ENCODE results near the gene SYNJ2BP. TPM values are rescaled to one million over a fixed set of nuclear protein-coding genes. Genes with fewer than 3 reads are reported as not detected.
"Not testable (repeated sequence)": the region's sequence is repeated elsewhere in the genome, so short reads cannot be mapped to it uniquely, and the experiment has no call there.

The SYNJ2BP gene
- polyA plus RNA-seq: 1 to 10 TPM; 6.3 to 6.8 TPM

- no peaks in the 10 kb centered on the region for H3K9me3 ChIP-seq (ENCODE audit: control insufficient read depth in 2 of 2, insufficient read depth in 1 of 2, low read depth in 1 of 2, low read length in 1 of 2)
- H3K36me3 ChIP-seq (ENCODE audit: control insufficient read depth in 2 of 2, insufficient read depth in 2 of 2, low read length in 1 of 2): no peaks in the 10 kb centered on the region
- peak within 1 kb of the TSS; percentile 86 to 87 for H3K27ac ChIP-seq (ENCODE audit: low read depth in 2 of 2, low read length in 1 of 2)
- H3K27me3 ChIP-seq (ENCODE audit: control insufficient read depth in 1 of 2, insufficient read depth in 2 of 2, low read length in 2 of 2): no peaks in the 10 kb centered on the region
- H3K4me1 ChIP-seq (ENCODE audit: control insufficient read depth in 2 of 2, insufficient read depth in 2 of 2, low read length in 1 of 2): no peaks in the 10 kb centered on the region
- WGBS, 2 donors: 1% methylated on average over 22 of the region's 22 CpGs
- H3K4me3 ChIP-seq (ENCODE audit: low read depth in 1 of 2, low read length in 2 of 2): peak within 1 kb of the TSS; percentile 78 to 97
Observed at GRCh38 chr14:70416725-70417349, at the start of gene SYNJ2BP. SYNJ2BP (minus strand) TSS chr14:70417090; CDS start chr14:70416963, 127 bp downstream.

GRCh38 chr14:70454731-70455130 is 37.8 kb upstream of the SYNJ2BP start:
- 73 to 75% methylated on average over 1 of the region's 1 CpG for WGBS, 2 donors
- no peak overlapping the region for H3K27ac ChIP-seq (ENCODE audit: low read depth in 2 of 2, low read length in 1 of 2)
- H3K4me3 ChIP-seq (ENCODE audit: low read depth in 1 of 2, low read length in 2 of 2): no peak overlapping the region
- no peaks in the 10 kb centered on the region for H3K9me3 ChIP-seq (ENCODE audit: control insufficient read depth in 2 of 2, insufficient read depth in 1 of 2, low read depth in 1 of 2, low read length in 1 of 2)
- no peaks in the 10 kb centered on the region for H3K4me1 ChIP-seq (ENCODE audit: control insufficient read depth in 2 of 2, insufficient read depth in 2 of 2, low read length in 1 of 2)
- H3K36me3 ChIP-seq (ENCODE audit: control insufficient read depth in 2 of 2, insufficient read depth in 2 of 2, low read length in 1 of 2): no peaks in the 10 kb centered on the region
- no peaks in the 10 kb centered on the region for H3K27me3 ChIP-seq (ENCODE audit: control insufficient read depth in 1 of 2, insufficient read depth in 2 of 2, low read length in 2 of 2)

- WGBS, 2 donors: 93 to 95% methylated on average over 1 of the region's 1 CpG
Observed at GRCh38 chr14:70451874-70452273, 35.0 kb upstream of the SYNJ2BP start, which contains the start of gene ADAM21. ADAM21 (plus strand) TSS chr14:70452174; CDS start chr14:70457500, 5,326 bp downstream.

GRCh38 chr14:70448633-70449340 is 31.9 kb upstream of the SYNJ2BP start:
- H3K4me1 ChIP-seq (ENCODE audit: control insufficient read depth in 2 of 2, insufficient read depth in 2 of 2, low read length in 1 of 2): no peaks in the 10 kb centered on the region
- H3K9me3 ChIP-seq (ENCODE audit: control insufficient read depth in 2 of 2, insufficient read depth in 1 of 2, low read depth in 1 of 2, low read length in 1 of 2): peaks cover 0 to 4% of the 10 kb centered on the region in 2 donors
- H3K27ac ChIP-seq (ENCODE audit: low read depth in 2 of 2, low read length in 1 of 2): no peak overlapping the region
- no peak overlapping the region for H3K4me3 ChIP-seq (ENCODE audit: low read depth in 1 of 2, low read length in 2 of 2)
- WGBS, 2 donors: 78% methylated on average over 4 of the region's 4 CpGs
- H3K27me3 ChIP-seq (ENCODE audit: control insufficient read depth in 1 of 2, insufficient read depth in 2 of 2, low read length in 2 of 2): no peaks in the 10 kb centered on the region
- H3K36me3 ChIP-seq (ENCODE audit: control insufficient read depth in 2 of 2, insufficient read depth in 2 of 2, low read length in 1 of 2): no peaks in the 10 kb centered on the region

More at GRCh38 chr14:70451874-70452273, 35.0 kb upstream of the SYNJ2BP start, which contains the start of gene ADAM21:
- Histone ChIP-seq H3K36me3 (ENCODE audit: control insufficient read depth in 2 of 2, insufficient read depth in 2 of 2, low read length in 1 of 2) (no peaks in the 10 kb centered on the region), H3K27ac (ENCODE audit: low read depth in 2 of 2, low read length in 1 of 2) (no peak within 1 kb of the TSS), H3K9me3 (ENCODE audit: control insufficient read depth in 2 of 2, insufficient read depth in 1 of 2, low read depth in 1 of 2, low read length in 1 of 2) (no peaks in the 10 kb centered on the region), H3K4me1 (ENCODE audit: control insufficient read depth in 2 of 2, insufficient read depth in 2 of 2, low read length in 1 of 2) (no peaks in the 10 kb centered on the region), H3K4me3 (ENCODE audit: low read depth in 1 of 2, low read length in 2 of 2) (no peak within 1 kb of the TSS), H3K27me3 (ENCODE audit: control insufficient read depth in 1 of 2, insufficient read depth in 2 of 2, low read length in 2 of 2) (no peaks in the 10 kb centered on the region)

DNA sequence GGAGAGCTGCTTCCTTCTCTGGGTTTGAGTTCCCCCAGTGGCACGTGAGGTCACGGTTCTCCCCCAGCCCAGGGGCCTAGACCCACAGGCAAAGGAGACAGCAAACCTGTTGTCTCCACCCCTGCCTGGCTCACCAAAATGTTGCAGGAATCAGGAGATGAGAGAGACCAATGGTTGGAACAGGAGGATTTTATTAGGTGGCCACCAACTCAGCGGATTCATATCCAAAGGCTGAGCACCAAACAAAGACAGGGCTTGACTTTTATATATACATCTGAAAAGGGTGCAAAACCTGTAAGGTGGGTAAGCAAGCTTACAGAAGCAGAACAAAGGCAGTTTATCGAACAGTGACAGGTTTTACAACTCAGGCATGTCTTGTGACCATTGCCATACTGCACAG is 25.9 kb upstream of the SYNJ2BP start:
- H3K36me3 ChIP-seq (ENCODE audit: control insufficient read depth in 2 of 2, insufficient read depth in 2 of 2, low read length in 1 of 2): peaks cover 0 to 2% of the 10 kb centered on the region in 2 donors
- no peak overlapping the region for H3K27ac ChIP-seq (ENCODE audit: low read depth in 2 of 2, low read length in 1 of 2)
- H3K27me3 ChIP-seq (ENCODE audit: control insufficient read depth in 1 of 2, insufficient read depth in 2 of 2, low read length in 2 of 2): no peaks in the 10 kb centered on the region
- H3K4me3 ChIP-seq (ENCODE audit: low read depth in 1 of 2, low read length in 2 of 2): no peak overlapping the region
- peaks cover 12% of the 10 kb centered on the region in 2 donors for H3K9me3 ChIP-seq (ENCODE audit: control insufficient read depth in 2 of 2, insufficient read depth in 1 of 2, low read depth in 1 of 2, low read length in 1 of 2)
- no peaks in the 10 kb centered on the region for H3K4me1 ChIP-seq (ENCODE audit: control insufficient read depth in 2 of 2, insufficient read depth in 2 of 2, low read length in 1 of 2)
- WGBS, 2 donors: 87 to 90% methylated on average over 4 of the region's 4 CpGs

DNA sequence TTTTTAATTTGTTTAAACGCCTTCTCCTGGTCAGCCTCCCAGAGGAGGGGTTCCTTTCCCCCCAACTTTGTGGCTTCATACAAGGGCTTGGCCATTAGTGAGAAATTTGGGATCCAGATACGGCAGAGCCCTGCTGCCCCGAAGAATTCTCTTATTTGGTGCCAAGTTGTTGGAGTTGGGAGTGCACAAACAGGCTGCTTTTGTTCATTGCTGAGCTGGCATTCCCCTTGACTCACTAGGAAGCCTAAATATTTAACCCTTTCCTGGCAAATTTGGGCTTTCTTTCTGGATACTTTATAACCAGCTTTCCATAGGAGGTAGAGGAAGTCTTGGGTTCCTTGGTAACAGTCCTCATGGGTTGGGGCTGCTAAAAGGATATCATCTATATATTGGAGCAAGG is 24.8 kb upstream of the SYNJ2BP start:
- H3K9me3 ChIP-seq (ENCODE audit: control insufficient read depth in 2 of 2, insufficient read depth in 1 of 2, low read depth in 1 of 2, low read length in 1 of 2): peaks cover 11 to 16% of the 10 kb centered on the region in 2 donors
- H3K4me1 ChIP-seq (ENCODE audit: control insufficient read depth in 2 of 2, insufficient read depth in 2 of 2, low read length in 1 of 2): no peaks in the 10 kb centered on the region
- 46 to 73% methylated on average over 3 of the region's 3 CpGs for WGBS, 2 donors
- no peak overlapping the region for H3K27ac ChIP-seq (ENCODE audit: low read depth in 2 of 2, low read length in 1 of 2)
- H3K4me3 ChIP-seq (ENCODE audit: low read depth in 1 of 2, low read length in 2 of 2): peak overlapping the region in 1 of 2 donors; percentile 2
- H3K27me3 ChIP-seq (ENCODE audit: control insufficient read depth in 1 of 2, insufficient read depth in 2 of 2, low read length in 2 of 2): no peaks in the 10 kb centered on the region
- peaks cover 0 to 2% of the 10 kb centered on the region in 2 donors for H3K36me3 ChIP-seq (ENCODE audit: control insufficient read depth in 2 of 2, insufficient read depth in 2 of 2, low read length in 1 of 2)

GRCh38 chr14:70436867-70437266 is 20.0 kb upstream of the SYNJ2BP start:
- no peaks in the 10 kb centered on the region for H3K27me3 ChIP-seq (ENCODE audit: control insufficient read depth in 1 of 2, insufficient read depth in 2 of 2, low read length in 2 of 2)
- peaks cover 0 to 7% of the 10 kb centered on the region in 2 donors for H3K9me3 ChIP-seq (ENCODE audit: control insufficient read depth in 2 of 2, insufficient read depth in 1 of 2, low read depth in 1 of 2, low read length in 1 of 2)
- H3K4me3 ChIP-seq (ENCODE audit: low read depth in 1 of 2, low read length in 2 of 2): no peak overlapping the region
- H3K27ac ChIP-seq (ENCODE audit: low read depth in 2 of 2, low read length in 1 of 2): no peak overlapping the region
- peaks cover 0 to under 1% of the 10 kb centered on the region in 2 donors for H3K36me3 ChIP-seq (ENCODE audit: control insufficient read depth in 2 of 2, insufficient read depth in 2 of 2, low read length in 1 of 2)
- 31 to 51% methylated on average over 4 of the region's 4 CpGs for WGBS, 2 donors
- no peaks in the 10 kb centered on the region for H3K4me1 ChIP-seq (ENCODE audit: control insufficient read depth in 2 of 2, insufficient read depth in 2 of 2, low read length in 1 of 2)

- H3K9me3 ChIP-seq (ENCODE audit: control insufficient read depth in 2 of 2, insufficient read depth in 1 of 2, low read depth in 1 of 2, low read length in 1 of 2); H3K27me3 ChIP-seq (ENCODE audit: control insufficient read depth in 1 of 2, insufficient read depth in 2 of 2, low read length in 2 of 2); H3K4me3 ChIP-seq (ENCODE audit: low read depth in 1 of 2, low read length in 2 of 2); H3K27ac ChIP-seq (ENCODE audit: low read depth in 2 of 2, low read length in 1 of 2); H3K36me3 ChIP-seq (ENCODE audit: control insufficient read depth in 2 of 2, insufficient read depth in 2 of 2, low read length in 1 of 2); H3K4me1 ChIP-seq (ENCODE audit: control insufficient read depth in 2 of 2, insufficient read depth in 2 of 2, low read length in 1 of 2): not testable (repeated sequence)
- 59 to 67% methylated on average over 4 of the region's 4 CpGs for WGBS, 2 donors
Observed at GRCh38 chr14:70426555-70426954, 9.7 kb upstream of the SYNJ2BP start.

GRCh38 chr14:70425354-70425753 is 8.5 kb upstream of the SYNJ2BP start:
- no peaks in the 10 kb centered on the region for H3K9me3 ChIP-seq (ENCODE audit: control insufficient read depth in 2 of 2, insufficient read depth in 1 of 2, low read depth in 1 of 2, low read length in 1 of 2)
- H3K4me3 ChIP-seq (ENCODE audit: low read depth in 1 of 2, low read length in 2 of 2): no peak overlapping the region
- H3K4me1 ChIP-seq (ENCODE audit: control insufficient read depth in 2 of 2, insufficient read depth in 2 of 2, low read length in 1 of 2): no peaks in the 10 kb centered on the region
- no peaks in the 10 kb centered on the region for H3K36me3 ChIP-seq (ENCODE audit: control insufficient read depth in 2 of 2, insufficient read depth in 2 of 2, low read length in 1 of 2)
- WGBS, 2 donors: 13 to 17% methylated on average over 1 of the region's 1 CpG
- H3K27me3 ChIP-seq (ENCODE audit: control insufficient read depth in 1 of 2, insufficient read depth in 2 of 2, low read length in 2 of 2): no peaks in the 10 kb centered on the region
- H3K27ac ChIP-seq (ENCODE audit: low read depth in 2 of 2, low read length in 1 of 2): no peak overlapping the region

Data from esophagus (tissue), 2 donors.